ENCODE results near the gene CFAP73. TPM values are rescaled to one million over a fixed set of nuclear protein-coding genes. Genes with fewer than 3 reads are reported as not detected.

Gene CFAP73
- total RNA-seq, 1 donor = not detected

DNA sequence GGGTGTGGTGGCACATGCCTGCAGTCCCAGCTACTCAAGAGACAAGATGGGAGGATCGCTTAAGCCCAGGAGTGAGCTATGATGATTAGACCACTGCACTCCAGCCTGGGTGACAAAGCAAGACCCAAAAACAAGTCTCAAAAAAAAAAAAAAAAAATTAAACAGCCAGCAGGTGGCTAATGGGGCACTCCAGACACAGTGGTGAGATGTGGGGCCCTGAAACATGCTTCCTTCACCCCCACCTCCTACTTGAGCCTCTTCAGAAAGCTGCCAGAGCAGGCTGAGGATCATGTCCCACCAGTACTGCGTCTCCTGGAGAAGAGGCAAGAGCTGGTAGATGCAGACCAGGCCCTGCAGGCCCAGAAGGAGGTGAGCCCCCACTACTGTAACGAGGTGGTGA lies 2.1 kb downstream of the CFAP73 start:
- no peak for TF ChIP-seq CTCF (IDR thresholded peaks at IDR 0.05; ENCODE audit: insufficient read depth, low read depth, low read length)
- H3K4me3 ChIP-seq (ENCODE audit: low read depth, low read length) = no peak overlapping the region
- no peak for DNase-seq (ENCODE audit: low read depth)

- no peak overlapping the region for H3K4me3 ChIP-seq (ENCODE audit: low read depth, low read length)
Observed at GRCh38 chr12:113152196-113152834, 2.8 kb downstream of the CFAP73 start.

DNA sequence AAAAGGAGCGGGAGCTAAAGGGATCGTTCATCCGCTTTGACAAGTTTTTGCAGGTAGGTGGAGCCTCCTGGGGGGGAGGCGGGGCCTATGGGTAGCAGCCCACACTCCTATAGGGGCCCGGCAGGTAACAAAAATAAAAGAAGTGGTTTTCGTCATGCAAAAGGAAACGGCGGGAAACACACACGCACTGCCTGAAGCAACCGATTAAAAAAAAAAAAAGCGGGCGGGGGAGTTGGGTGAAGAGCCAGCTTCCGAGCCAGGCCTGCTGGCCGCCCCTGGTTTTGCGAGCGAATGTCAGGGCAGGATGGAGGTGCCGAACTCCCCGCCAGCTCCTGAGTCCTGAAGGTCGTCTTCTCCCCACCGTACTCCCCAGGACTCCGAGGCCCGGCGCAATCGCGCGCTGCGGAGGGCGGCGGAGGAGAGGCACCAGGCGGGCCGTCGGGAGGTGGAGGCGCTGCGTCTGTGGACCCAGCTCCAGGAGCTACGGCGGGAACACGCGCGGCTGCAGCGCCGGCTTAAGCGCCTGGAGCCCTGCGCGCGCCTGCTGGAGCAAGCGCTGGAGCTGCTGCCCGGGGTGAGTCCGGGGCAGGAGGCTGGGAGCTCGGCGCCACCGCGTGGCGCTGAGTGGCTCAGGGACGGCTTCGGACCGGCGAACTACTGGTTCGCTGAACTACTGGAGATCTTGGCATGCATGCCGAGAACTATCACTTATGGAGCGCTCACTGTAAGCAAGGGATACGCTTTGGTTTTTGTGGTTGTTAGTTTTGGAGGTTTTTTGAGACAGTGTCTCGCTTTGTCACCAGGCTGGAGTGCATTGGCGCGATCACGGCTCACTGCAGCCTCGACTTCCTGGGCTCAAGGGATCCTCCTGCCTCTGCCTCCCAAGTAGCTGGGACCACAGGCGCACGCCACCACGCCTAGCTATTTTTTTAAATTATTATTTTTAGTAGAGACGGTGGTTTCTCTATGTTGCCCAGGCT lies 3.6 kb downstream of the CFAP73 start:
- peak overlapping the region; percentile 43 for H3K4me3 ChIP-seq (ENCODE audit: low read depth, low read length)
- peak; percentile 71 for DNase-seq (ENCODE audit: low read depth)

More at GRCh38 chr12:113152196-113152834, 2.8 kb downstream of the CFAP73 start:
- no peak for TF ChIP-seq CTCF (IDR thresholded peaks at IDR 0.05; ENCODE audit: insufficient read depth, low read depth, low read length)
- no peak for DNase-seq (ENCODE audit: low read depth)

GRCh38 chr12:113154351-113154973 lies 4.9 kb downstream of the CFAP73 start:
- TF ChIP-seq CTCF (IDR thresholded peaks at IDR 0.05; ENCODE audit: insufficient read depth, low read depth, low read length) = no peak
- DNase-seq (ENCODE audit: low read depth) = peak; percentile 26
- peak overlapping the region; percentile 21 for H3K4me3 ChIP-seq (ENCODE audit: low read depth, low read length)

More for the DNA sequence above, 3.6 kb downstream of the CFAP73 start:
- TF ChIP-seq CTCF (IDR thresholded peaks at IDR 0.05; ENCODE audit: insufficient read depth, low read depth, low read length) = peak; percentile 46

- no peak for DNase-seq (ENCODE audit: low read depth)
- no peak for TF ChIP-seq CTCF (IDR thresholded peaks at IDR 0.05; ENCODE audit: insufficient read depth, low read depth, low read length)
- H3K4me3 ChIP-seq (ENCODE audit: low read depth, low read length) = no peak overlapping the region
Observed at GRCh38 chr12:113155060-113155459, 5.5 kb downstream of the CFAP73 start.

GRCh38 chr12:113155646-113156045 lies 6.1 kb downstream of the CFAP73 start:
- no peak for TF ChIP-seq CTCF (IDR thresholded peaks at IDR 0.05; ENCODE audit: insufficient read depth, low read depth, low read length)
- no peak overlapping the region for H3K4me3 ChIP-seq (ENCODE audit: low read depth, low read length)
- no peak for DNase-seq (ENCODE audit: low read depth)

All from fibroblast of villous mesenchyme (primary cell).